Measurements from ENCODE around the gene IGLL1.

DNA sequence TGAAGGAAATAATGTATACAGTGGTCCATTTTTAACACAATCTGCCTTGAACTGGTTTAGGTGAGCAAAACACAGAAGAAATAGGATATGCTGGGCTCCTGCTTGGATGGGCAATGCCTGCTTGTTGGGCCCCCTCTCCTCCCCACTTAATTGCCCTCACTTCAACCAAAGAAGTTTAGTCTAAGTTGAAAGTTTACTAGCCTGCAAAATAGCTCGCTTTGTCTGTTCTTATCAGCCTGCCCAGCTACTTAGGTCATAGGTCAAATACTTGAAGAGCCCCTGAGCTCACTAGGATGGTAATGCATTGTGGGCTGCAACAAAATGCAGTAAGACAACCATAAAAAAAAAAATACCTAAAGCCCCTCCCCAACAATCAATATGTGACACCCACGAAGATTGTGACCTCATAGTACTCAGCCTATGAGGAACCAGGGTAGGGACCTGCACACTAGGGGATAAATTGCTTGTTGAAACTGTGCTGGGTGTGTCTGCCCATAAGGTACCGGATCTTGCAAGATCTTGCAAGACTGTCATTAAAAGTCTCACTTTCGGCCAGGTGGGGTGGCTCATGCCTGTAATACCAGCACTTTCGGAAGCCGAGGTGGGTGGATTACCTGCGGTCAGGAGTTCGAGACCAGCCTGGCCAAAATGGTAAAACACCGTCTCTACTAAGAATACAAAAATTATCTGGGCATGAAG is 41.1 kb upstream of the IGLL1 start:
- TF ChIP-seq, protein P1, sequence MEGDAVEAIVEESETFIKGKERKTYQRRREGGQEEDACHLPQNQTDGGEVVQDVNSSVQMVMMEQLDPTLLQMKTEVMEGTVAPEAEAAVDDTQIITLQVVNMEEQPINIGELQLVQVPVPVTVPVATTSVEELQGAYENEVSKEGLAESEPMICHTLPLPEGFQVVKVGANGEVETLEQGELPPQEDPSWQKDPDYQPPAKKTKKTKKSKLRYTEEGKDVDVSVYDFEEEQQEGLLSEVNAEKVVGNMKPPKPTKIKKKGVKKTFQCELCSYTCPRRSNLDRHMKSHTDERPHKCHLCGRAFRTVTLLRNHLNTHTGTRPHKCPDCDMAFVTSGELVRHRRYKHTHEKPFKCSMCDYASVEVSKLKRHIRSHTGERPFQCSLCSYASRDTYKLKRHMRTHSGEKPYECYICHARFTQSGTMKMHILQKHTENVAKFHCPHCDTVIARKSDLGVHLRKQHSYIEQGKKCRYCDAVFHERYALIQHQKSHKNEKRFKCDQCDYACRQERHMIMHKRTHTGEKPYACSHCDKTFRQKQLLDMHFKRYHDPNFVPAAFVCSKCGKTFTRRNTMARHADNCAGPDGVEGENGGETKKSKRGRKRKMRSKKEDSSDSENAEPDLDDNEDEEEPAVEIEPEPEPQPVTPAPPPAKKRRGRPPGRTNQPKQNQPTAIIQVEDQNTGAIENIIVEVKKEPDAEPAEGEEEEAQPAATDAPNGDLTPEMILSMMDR (IDR thresholded peaks at IDR 0.05; ENCODE audit: insufficient read depth, low read depth, low read length): no peak
- TF ChIP-seq EZH2 (IDR thresholded peaks at IDR 0.05; ENCODE audit: insufficient read depth, low read length): no peak
